Bronchial epithelial cell (primary cell): ENCODE results near the gene VSIG10L2. TPM values are rescaled to one million over a fixed set of nuclear protein-coding genes. Genes with fewer than 3 reads are reported as not detected.

Experiments
- DNase-seq: peaks from one replicate; pipeline ENCODE4 v3.0.0-alpha.2; 2010; ENCODE audit warnings: low read depth
- FAIRE-seq: peaks from 2 replicates; lab custom pipeline; 2011; peaks lifted over from hg19 to GRCh38; lab: Jason Lieb, UNC
- H3K27me3 ChIP-seq: 2 replicates; pipeline ENCODE4 v1.5.1; 2011; ENCODE audit warnings: low read length; ENCODE audit not compliant: control insufficient read depth, insufficient read depth
- H3K36me3 ChIP-seq: 2 replicates; pipeline ENCODE4 v1.5.1; 2011; ENCODE audit warnings: low read length; ENCODE audit not compliant: control insufficient read depth, insufficient read depth
- H3K4me3 ChIP-seq: 2 replicates; pipeline ENCODE4 v1.5.1; 2011; ENCODE audit warnings: mild to moderate bottlenecking, low read depth, low read length, control low read depth
- CTCF ChIP-seq: IDR thresholded peaks from 2 replicates; pipeline ENCODE4 v1.5.1; 2011; ENCODE audit warnings: mild to moderate bottlenecking, moderate library complexity, low read length, control low read depth, inconsistent platforms; ENCODE audit not compliant: insufficient read depth, severe bottlenecking
- total RNA-seq: library from RNA; depleted of rRNA; stranded (reverse); fragments of >200 nt; gene quantifications from 2 replicates; pipeline ENCODE4 v1.2.1, GENCODE V29; 2014

The VSIG10L2 gene
- total RNA-seq, 1 donor from 2014 or later, result not detected

GRCh38 chr11:125999234-125999880 lies 53.5 kb downstream of the VSIG10L2 start:
- DNase-seq, result no peak
- FAIRE-seq, result no peak
- no peak for TF ChIP-seq CTCF
- no peak overlapping the region for H3K4me3 ChIP-seq
- no peaks in the 10 kb centered on the region for H3K27me3 ChIP-seq
- no peaks in the 10 kb centered on the region for H3K36me3 ChIP-seq

GRCh38 chr11:126002181-126002580 lies 56.3 kb downstream of the VSIG10L2 start:
- Histone ChIP-seq H3K4me3 (no peak overlapping the region), H3K36me3 (no peaks in the 10 kb centered on the region), H3K27me3 (no peaks in the 10 kb centered on the region)
- no peak for FAIRE-seq
- no peak for DNase-seq
- TF ChIP-seq CTCF, result no peak

Other genes with a start within 250 kb of the VSIG10L2 start
- not detected in 2 replicates for gene PATE1, start 199.8 kb upstream of the VSIG10L2 start, total RNA-seq
- gene PATE2, start 167.2 kb upstream of the VSIG10L2 start, total RNA-seq, result not detected in 2 replicates
- gene PATE3, start 157.9 kb upstream of the VSIG10L2 start, total RNA-seq, result not detected in 2 replicates
- not detected in 2 replicates for gene PATE4, start 112.7 kb upstream of the VSIG10L2 start, total RNA-seq
- gene HYLS1, start 58.4 kb upstream of the VSIG10L2 start, total RNA-seq, result 2.9 and 3.5 TPM in 2 replicates
- gene PUS3, start 42.8 kb upstream of the VSIG10L2 start, total RNA-seq, result 11.6 and 19.5 TPM in 2 replicates
- gene DDX25, start 41.5 kb upstream of the VSIG10L2 start, total RNA-seq, result not detected in 2 replicates
- 2.9 TPM in 2 replicates for gene CDON, start 116.8 kb downstream of the VSIG10L2 start, total RNA-seq